Panc1 (cell line): Measurements from ENCODE around the gene FOXB2. TPM values are rescaled to one million over a fixed set of nuclear protein-coding genes. Genes with fewer than 3 reads are reported as not detected.

ENCODE experiments used
- ATAC-seq: fragments of 200-7000 bp; cut with Tn5 transposase; 2 replicates; pipeline ENCODE4 v1.9.1; 2020; ENCODE audit warnings: mild to moderate bottlenecking, moderate library complexity
- BruUV-seq: library from RNA; stranded (reverse); fragments of 400-500 nt; replicated peaks from 2 replicates; lab custom pipeline; 2021; lab: Mats Ljungman, UMichigan
- CTCF ChIA-PET: fragments of 300-600 bp; sonication (Branson Sonifier 250); formaldehyde crosslinking; loops from one replicate; lab custom pipeline; 2022; ENCODE audit warnings: antibody characterized with exemption; lab: Charles Lee
- POLR2A ChIA-PET: fragments of 300-600 bp; sonication (Branson Sonifier 250); formaldehyde crosslinking; loops from one replicate; lab custom pipeline; 2022; ENCODE audit warnings: antibody characterized with exemption; lab: Charles Lee
- DNase-seq: peaks from one replicate; pipeline ENCODE4 v3.0.0-alpha.2; 2010; ENCODE audit warnings: low read depth, low spot score
- H3K27ac ChIP-seq: 2 replicates; pipeline ENCODE4 v1.5.1; 2011; ENCODE audit warnings: mild to moderate bottlenecking, low read length, inconsistent platforms
- H3K27me3 ChIP-seq: fragments of 200-500 bp; sonication (Bioruptor generic); 2 replicates; pipeline ENCODE4 v1.6.0; 2014; ENCODE audit warnings: low read length, inconsistent platforms; ENCODE audit not compliant: control insufficient read depth, insufficient read depth
- H3K36me3 ChIP-seq: fragments of 200-500 bp; sonication (Bioruptor generic); 2 replicates; pipeline ENCODE4 v1.5.1; 2014; ENCODE audit warnings: inconsistent platforms, mild to moderate bottlenecking, low read length, moderate library complexity; ENCODE audit not compliant: control insufficient read depth, insufficient read depth
- H3K4me1 ChIP-seq: 2 replicates; pipeline ENCODE4 v1.5.1; 2011; ENCODE audit warnings: inconsistent platforms, mild to moderate bottlenecking, low read length, moderate library complexity; ENCODE audit not compliant: control insufficient read depth, insufficient read depth
- H3K4me3 ChIP-seq, 2 experiments: 2 replicates each; pipeline ENCODE4 v1.5.1; 2011 to 2012; ENCODE audit warnings: low read depth in 2 of 2, low read length in 2 of 2, mild to moderate bottlenecking in 2 of 2, inconsistent platforms in 1 of 2, moderate library complexity in 1 of 2
- H3K9me3 ChIP-seq: fragments of 200-500 bp; sonication (Bioruptor generic); 2 replicates; pipeline ENCODE4 v1.5.1; 2014; ENCODE audit warnings: low read depth, mild to moderate bottlenecking, inconsistent platforms, low read length, moderate library complexity; ENCODE audit not compliant: control insufficient read depth, insufficient read depth
- POLR2AphosphoS5 ChIP-seq: IDR thresholded peaks from 2 replicates; pipeline ENCODE4 v1.6.1; 2012; ENCODE audit warnings: mild to moderate bottlenecking, low read depth, low read length, moderate library complexity
- SIN3A ChIP-seq: IDR thresholded peaks from 2 replicates; pipeline ENCODE4 v1.6.1; 2012; ENCODE audit warnings: low read depth, mild to moderate bottlenecking, low read length, moderate library complexity, borderline replicate concordance; ENCODE audit not compliant: insufficient read depth
- TCF7L2 ChIP-seq: IDR thresholded peaks from 2 replicates; pipeline ENCODE4 v1.6.1; 2011; ENCODE audit warnings: mild to moderate bottlenecking, low read depth, low read length, inconsistent platforms
- in situ Hi-C: cut with HindIII; loops from 2 replicates; pipeline ENCODE4 v1.10.0; 2016; ENCODE audit warnings: low sequenced_read_pairs, low pct_unique_long_range_greater_than_20kb
- intact Hi-C: fragments of 100-400 bp; cut with micrococcal nuclease; formaldehyde crosslinking; loops from one replicate; pipeline ENCODE4 v1.10.0; 2022; ENCODE audit not compliant: unreplicated experiment
- total RNA-seq: library from RNA; stranded (reverse); gene quantifications from one replicate; pipeline ENCODE4 v1.2.1, GENCODE V29; 2021; ENCODE audit not compliant: unreplicated experiment
- TF ChIP-seq, protein P1 (sequence below), 2 experiments: IDR thresholded peaks; 2 replicates each; pipeline ENCODE4 v1.6.1; 2011 to 2012; ENCODE audit warnings: low read depth in 2 of 2, control low read depth in 1 of 2, low read length in 1 of 2, mild to moderate bottlenecking in 1 of 2, moderate library complexity in 1 of 2; ENCODE audit not compliant: insufficient read depth in 1 of 2
- TF ChIP-seq, protein P2 (sequence below): fragments of 450-650 bp; IDR thresholded peaks from 2 replicates; pipeline ENCODE4 v1.5.1; 2017; ENCODE audit warnings: mild to moderate bottlenecking

Gene FOXB2
- total RNA-seq, 1 experiment from 2014 or later: not detected

DNA sequence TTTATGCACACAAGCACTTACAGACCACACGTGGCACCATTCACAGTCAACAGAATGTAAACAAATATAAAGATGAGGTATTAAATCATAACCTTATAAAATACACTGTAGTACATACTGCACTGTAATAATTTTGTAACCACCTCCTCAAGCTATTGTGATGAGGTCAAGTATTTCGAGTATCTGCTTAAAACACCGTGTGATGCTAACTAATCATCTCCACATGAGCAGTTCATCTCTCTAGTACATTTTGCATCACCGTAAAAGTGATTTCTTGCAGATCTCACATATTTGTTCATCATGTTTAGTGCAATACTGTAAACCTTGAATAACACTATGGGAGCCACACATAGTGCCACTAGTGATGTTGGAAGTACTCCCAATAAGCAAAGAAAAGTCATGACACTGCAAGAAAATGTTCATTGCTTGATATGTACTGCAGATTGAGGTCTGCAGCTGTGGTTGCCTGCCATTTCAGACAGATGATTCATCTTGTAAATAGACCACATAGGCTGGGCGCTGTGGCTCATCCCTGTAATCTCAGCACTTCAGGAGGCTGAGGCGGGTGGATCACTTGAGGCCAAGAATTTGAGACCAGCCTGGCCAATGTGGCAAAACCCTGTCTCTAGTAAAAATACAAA is 44.3 kb downstream of the FOXB2 start:
- in situ Hi-C loops: no loop called here
- H3K36me3 ChIP-seq: no peaks in the 10 kb centered on the region
- no peaks in the 10 kb centered on the region for H3K4me1 ChIP-seq
- POLR2A ChIA-PET: no interaction called here
- intact Hi-C loops: no loop called here
- CTCF ChIA-PET: no interaction called here
- no peaks in the 10 kb centered on the region for H3K9me3 ChIP-seq
- no peaks in the 10 kb centered on the region for H3K27me3 ChIP-seq
- peak; percentile 12 for DNase-seq
- TF ChIP-seq, protein P1, sequence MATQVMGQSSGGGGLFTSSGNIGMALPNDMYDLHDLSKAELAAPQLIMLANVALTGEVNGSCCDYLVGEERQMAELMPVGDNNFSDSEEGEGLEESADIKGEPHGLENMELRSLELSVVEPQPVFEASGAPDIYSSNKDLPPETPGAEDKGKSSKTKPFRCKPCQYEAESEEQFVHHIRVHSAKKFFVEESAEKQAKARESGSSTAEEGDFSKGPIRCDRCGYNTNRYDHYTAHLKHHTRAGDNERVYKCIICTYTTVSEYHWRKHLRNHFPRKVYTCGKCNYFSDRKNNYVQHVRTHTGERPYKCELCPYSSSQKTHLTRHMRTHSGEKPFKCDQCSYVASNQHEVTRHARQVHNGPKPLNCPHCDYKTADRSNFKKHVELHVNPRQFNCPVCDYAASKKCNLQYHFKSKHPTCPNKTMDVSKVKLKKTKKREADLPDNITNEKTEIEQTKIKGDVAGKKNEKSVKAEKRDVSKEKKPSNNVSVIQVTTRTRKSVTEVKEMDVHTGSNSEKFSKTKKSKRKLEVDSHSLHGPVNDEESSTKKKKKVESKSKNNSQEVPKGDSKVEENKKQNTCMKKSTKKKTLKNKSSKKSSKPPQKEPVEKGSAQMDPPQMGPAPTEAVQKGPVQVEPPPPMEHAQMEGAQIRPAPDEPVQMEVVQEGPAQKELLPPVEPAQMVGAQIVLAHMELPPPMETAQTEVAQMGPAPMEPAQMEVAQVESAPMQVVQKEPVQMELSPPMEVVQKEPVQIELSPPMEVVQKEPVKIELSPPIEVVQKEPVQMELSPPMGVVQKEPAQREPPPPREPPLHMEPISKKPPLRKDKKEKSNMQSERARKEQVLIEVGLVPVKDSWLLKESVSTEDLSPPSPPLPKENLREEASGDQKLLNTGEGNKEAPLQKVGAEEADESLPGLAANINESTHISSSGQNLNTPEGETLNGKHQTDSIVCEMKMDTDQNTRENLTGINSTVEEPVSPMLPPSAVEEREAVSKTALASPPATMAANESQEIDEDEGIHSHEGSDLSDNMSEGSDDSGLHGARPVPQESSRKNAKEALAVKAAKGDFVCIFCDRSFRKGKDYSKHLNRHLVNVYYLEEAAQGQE (IDR thresholded peaks at IDR 0.05; ENCODE audit: insufficient read depth in 1 of 2, low read depth in 2 of 2, low read length in 1 of 2): no peak
- TF ChIP-seq SIN3A: no peak
- no peak for TF ChIP-seq TCF7L2
- TF ChIP-seq, protein P2, sequence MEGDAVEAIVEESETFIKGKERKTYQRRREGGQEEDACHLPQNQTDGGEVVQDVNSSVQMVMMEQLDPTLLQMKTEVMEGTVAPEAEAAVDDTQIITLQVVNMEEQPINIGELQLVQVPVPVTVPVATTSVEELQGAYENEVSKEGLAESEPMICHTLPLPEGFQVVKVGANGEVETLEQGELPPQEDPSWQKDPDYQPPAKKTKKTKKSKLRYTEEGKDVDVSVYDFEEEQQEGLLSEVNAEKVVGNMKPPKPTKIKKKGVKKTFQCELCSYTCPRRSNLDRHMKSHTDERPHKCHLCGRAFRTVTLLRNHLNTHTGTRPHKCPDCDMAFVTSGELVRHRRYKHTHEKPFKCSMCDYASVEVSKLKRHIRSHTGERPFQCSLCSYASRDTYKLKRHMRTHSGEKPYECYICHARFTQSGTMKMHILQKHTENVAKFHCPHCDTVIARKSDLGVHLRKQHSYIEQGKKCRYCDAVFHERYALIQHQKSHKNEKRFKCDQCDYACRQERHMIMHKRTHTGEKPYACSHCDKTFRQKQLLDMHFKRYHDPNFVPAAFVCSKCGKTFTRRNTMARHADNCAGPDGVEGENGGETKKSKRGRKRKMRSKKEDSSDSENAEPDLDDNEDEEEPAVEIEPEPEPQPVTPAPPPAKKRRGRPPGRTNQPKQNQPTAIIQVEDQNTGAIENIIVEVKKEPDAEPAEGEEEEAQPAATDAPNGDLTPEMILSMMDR: no peak
- TF ChIP-seq POLR2AphosphoS5: no peak
- no TSS peak for BruUV-seq
- peak; percentile 65; the same call in 1 of the 2 replicates for ATAC-seq
- H3K27ac ChIP-seq: no peak overlapping the region
- no peak overlapping the region for H3K4me3 ChIP-seq

DNA sequence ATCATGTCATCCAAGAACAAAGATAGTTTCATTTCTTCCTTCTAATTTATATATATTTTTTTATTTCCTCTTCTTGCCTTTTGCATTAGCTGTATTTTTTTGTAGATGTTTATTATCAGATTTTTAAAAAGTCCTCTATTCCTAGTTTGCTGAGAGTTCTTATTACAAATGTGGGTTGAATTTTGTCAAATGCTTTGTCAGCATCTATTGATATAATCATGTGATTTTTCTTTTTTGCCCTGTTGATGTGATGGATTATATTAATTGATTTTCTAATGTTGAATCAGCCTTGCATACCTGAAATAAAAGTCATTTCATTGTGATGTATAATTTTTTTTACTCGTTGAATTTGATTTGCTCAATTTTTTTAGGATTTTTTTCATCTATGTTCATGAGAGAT is 46.9 kb downstream of the FOXB2 start:
- TF ChIP-seq, protein P1 (IDR thresholded peaks at IDR 0.05; ENCODE audit: insufficient read depth in 1 of 2, low read depth in 2 of 2, low read length in 1 of 2): no peak
- TF ChIP-seq, protein P2: no peak
- TF ChIP-seq TCF7L2 (no peak), SIN3A (no peak), POLR2AphosphoS5 (no peak)
- intact Hi-C loops (no loop called here), in situ Hi-C loops (no loop called here)
- H3K36me3 ChIP-seq: no peaks in the 10 kb centered on the region
- BruUV-seq: no TSS peak
- no peak overlapping the region for H3K27ac ChIP-seq
- H3K9me3 ChIP-seq: no peaks in the 10 kb centered on the region
- DNase-seq (no peak), ATAC-seq (no peak)
- H3K4me3 ChIP-seq: no peak overlapping the region
- H3K4me1 ChIP-seq: no peaks in the 10 kb centered on the region
- H3K27me3 ChIP-seq: no peaks in the 10 kb centered on the region
- ChIA-PET CTCF (no interaction called here), POLR2A (no interaction called here)
